ENCODE data around the gene CNTNAP2. TPM values are rescaled to one million over a fixed set of nuclear protein-coding genes. Genes with fewer than 3 reads are reported as not detected.

The CNTNAP2 gene
- total and polyA plus RNA-seq, 7 experiments from 2014 or later = 0.02 to 0.48 (median 0.24) TPM; not detected in 2

DNA sequence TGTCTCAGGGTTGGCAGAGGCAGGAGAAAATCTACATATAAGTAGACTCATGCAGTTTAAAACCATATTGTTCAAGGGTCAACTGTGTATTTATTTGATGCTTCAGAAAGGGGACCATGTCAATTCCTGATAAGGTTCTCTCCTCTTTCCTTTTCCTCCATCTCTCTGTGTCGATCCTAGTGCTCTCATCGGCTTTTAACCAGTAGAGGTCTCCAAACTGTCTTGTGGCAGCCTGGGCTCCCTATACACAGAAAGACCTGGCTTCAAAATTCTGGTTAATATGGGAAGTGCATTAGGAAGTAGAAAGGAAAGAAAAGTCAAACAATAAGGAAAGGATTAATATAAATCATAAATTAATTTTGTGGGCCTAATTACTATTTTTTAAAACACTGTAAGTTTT, 2169.5 kb downstream of the CNTNAP2 start:
- H3K27ac ChIP-seq (ENCODE audit: low read depth, low read length) = no peak overlapping the region
- peaks cover 0 to 17% (median 6%) of the 10 kb centered on the region in 11 donors for H3K9me3 Mint-ChIP-seq
- peaks cover 0 to 4% (median 0%) of the 10 kb centered on the region in 5 donors for H3K36me3 Mint-ChIP-seq
- H3K27me3 Mint-ChIP-seq = peaks cover 0 to 19% (median 5%) of the 10 kb centered on the region in 5 donors
- CTCF ChIA-PET = interaction anchor here (1.5 kb wide), 1 partner anchor 17 kb away, joined by 3 read pairs; no protein-coding TSS in a partner anchor
- DNase-seq (no peak), ATAC-seq (no peak)
- H3K4me3 ChIP-seq (ENCODE audit: low read length) = no peak overlapping the region
- intact Hi-C loops (cut with micrococcal nuclease) = no loop called here
- H3K4me3 Mint-ChIP-seq = no peak overlapping the region
- H3K4me1 Mint-ChIP-seq = no peaks in the 10 kb centered on the region
- H3K27ac Mint-ChIP-seq = no peak overlapping the region
- peaks cover 0 to 4% of the 10 kb centered on the region in 2 donors for H3K27me3 ChIP-seq (ENCODE audit: control insufficient read depth in 2 of 2, insufficient read depth in 2 of 2, low read length in 2 of 2)
- no peaks in the 10 kb centered on the region for H3K36me3 ChIP-seq (ENCODE audit: control insufficient read depth in 2 of 3, insufficient read depth in 3 of 3, low read length in 3 of 3)
- no peaks in the 10 kb centered on the region for H3K9me3 ChIP-seq (ENCODE audit: control insufficient read depth in 2 of 3, low read length in 3 of 3)
- no peaks in the 10 kb centered on the region for H3K4me1 ChIP-seq (ENCODE audit: control insufficient read depth in 2 of 2, insufficient read depth in 2 of 2, low read length in 2 of 2)
- POLR2A ChIA-PET = no interaction called here

DNA sequence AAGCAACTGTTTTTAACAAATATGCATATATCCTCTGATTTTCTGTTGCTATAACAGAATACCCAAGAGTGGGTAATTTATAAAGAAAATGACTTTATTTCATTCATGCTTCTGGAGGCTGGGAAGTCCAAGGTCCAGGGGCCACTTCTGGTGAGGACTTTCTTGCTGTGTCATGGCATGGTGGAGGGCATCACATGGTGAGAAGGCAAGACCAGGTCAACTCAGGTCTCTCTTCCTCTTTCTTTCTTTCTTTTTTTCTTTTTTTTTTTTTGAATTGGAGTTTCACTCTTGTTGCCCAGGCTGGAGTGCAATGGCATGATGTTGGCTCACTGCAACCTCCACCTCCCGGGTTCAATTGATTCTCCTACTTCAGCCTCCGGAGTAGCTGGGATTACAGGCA, 2170.9 kb downstream of the CNTNAP2 start:
- Histone ChIP-seq H3K4me1 (ENCODE audit: control insufficient read depth in 2 of 2, insufficient read depth in 2 of 2, low read length in 2 of 2) (no peaks in the 10 kb centered on the region), H3K36me3 (ENCODE audit: control insufficient read depth in 2 of 3, insufficient read depth in 3 of 3, low read length in 3 of 3) (no peaks in the 10 kb centered on the region), H3K27ac (ENCODE audit: low read depth, low read length) (no peak overlapping the region), H3K9me3 (ENCODE audit: control insufficient read depth in 2 of 3, low read length in 3 of 3) (no peaks in the 10 kb centered on the region), H3K4me3 (ENCODE audit: low read length) (no peak overlapping the region), H3K27me3 (ENCODE audit: control insufficient read depth in 2 of 2, insufficient read depth in 2 of 2, low read length in 2 of 2) (peaks cover 0 to 4% of the 10 kb centered on the region in 2 donors)
- Mint-ChIP-seq H3K4me1 (no peaks in the 10 kb centered on the region), H3K27me3 (peaks cover 0 to 26% (median 5%) of the 10 kb centered on the region in 5 donors), H3K36me3 (peaks cover 0 to 4% (median 0%) of the 10 kb centered on the region in 5 donors), H3K9me3 (peaks cover 0 to 17% (median 6%) of the 10 kb centered on the region in 11 donors), H3K4me3 (no peak overlapping the region), H3K27ac (no peak overlapping the region)
- ChIA-PET POLR2A (no interaction called here), CTCF (no interaction called here)
- ATAC-seq = no peak
- DNase-seq = no peak
- intact Hi-C loops (cut with micrococcal nuclease) = no loop called here

DNA sequence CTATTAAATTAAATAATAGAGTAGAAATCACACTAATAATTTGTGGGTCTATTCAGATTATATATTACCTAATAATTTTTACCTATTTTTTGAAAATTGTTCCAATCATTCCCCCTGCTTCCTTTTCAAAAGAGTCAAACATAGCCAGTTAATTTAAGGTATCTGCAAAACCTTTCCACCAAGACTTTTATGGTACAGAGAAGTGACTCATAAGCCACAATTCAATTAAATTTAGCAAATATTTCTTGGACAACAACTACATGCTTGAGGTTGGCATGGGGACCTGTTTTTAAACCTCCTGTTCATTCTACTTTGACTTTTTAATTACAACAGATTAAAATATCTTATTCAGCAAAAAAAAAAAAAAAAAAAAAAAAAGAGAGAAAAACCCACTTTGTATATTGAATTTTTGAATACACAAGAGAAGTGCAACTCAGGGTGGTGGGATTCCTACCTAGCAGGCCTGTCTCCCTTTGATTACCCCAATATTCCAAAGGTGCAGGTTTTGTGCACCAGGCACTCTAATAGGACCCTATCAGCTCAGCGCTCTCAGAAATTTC, 2172.1 kb downstream of the CNTNAP2 start:
- Histone ChIP-seq H3K27me3 (ENCODE audit: control insufficient read depth in 2 of 2, insufficient read depth in 2 of 2, low read length in 2 of 2) (peaks cover 0 to 4% of the 10 kb centered on the region in 2 donors), H3K4me3 (ENCODE audit: low read length) (no peak overlapping the region), H3K36me3 (ENCODE audit: control insufficient read depth in 2 of 3, insufficient read depth in 3 of 3, low read length in 3 of 3) (no peaks in the 10 kb centered on the region), H3K27ac (ENCODE audit: low read depth, low read length) (no peak overlapping the region), H3K4me1 (ENCODE audit: control insufficient read depth in 2 of 2, insufficient read depth in 2 of 2, low read length in 2 of 2) (no peaks in the 10 kb centered on the region), H3K9me3 (ENCODE audit: control insufficient read depth in 2 of 3, low read length in 3 of 3) (no peaks in the 10 kb centered on the region)
- intact Hi-C loops (cut with micrococcal nuclease) = no loop called here
- H3K27ac Mint-ChIP-seq = no peak overlapping the region
- ChIA-PET CTCF (no interaction called here), POLR2A (no interaction called here)
- H3K9me3 Mint-ChIP-seq = peaks cover 0 to 13% (median 6%) of the 10 kb centered on the region in 11 donors
- ATAC-seq = no peak
- H3K4me3 Mint-ChIP-seq = no peak overlapping the region
- no peaks in the 10 kb centered on the region for H3K4me1 Mint-ChIP-seq
- peaks cover 0 to 32% (median 5%) of the 10 kb centered on the region in 5 donors for H3K27me3 Mint-ChIP-seq
- peaks cover 0 to 4% (median 0%) of the 10 kb centered on the region in 5 donors for H3K36me3 Mint-ChIP-seq
- DNase-seq = no peak

DNA sequence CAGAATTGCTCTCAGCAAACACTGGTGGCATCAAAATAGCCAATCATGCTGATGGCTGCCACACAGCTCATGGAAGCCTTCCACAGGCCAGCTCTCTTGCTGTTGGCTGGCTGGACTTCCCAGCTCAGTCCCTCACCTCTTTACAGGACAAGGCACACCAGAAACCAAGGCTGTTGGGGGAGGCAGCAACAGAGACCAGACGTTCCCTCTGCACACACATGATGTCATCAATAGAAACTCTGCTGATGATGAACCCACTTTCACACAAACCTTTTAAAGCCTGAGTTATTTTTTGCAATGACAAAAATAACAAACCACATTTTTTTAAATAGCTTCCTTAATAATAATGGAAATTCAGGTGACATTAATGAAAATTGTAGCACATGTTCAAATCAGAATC, 2173.0 kb downstream of the CNTNAP2 start:
- Mint-ChIP-seq H3K4me3 (no peak overlapping the region), H3K27ac (no peak overlapping the region), H3K9me3 (peaks cover 0 to 6% (median 0%) of the 10 kb centered on the region in 11 donors), H3K27me3 (peaks cover 0 to 27% (median 5%) of the 10 kb centered on the region in 5 donors), H3K36me3 (peaks cover 0 to 4% (median 0%) of the 10 kb centered on the region in 5 donors), H3K4me1 (no peaks in the 10 kb centered on the region)
- Histone ChIP-seq H3K36me3 (ENCODE audit: control insufficient read depth in 2 of 3, insufficient read depth in 3 of 3, low read length in 3 of 3) (no peaks in the 10 kb centered on the region), H3K4me3 (ENCODE audit: low read length) (no peak overlapping the region), H3K27me3 (ENCODE audit: control insufficient read depth in 2 of 2, insufficient read depth in 2 of 2, low read length in 2 of 2) (no peaks in the 10 kb centered on the region), H3K27ac (ENCODE audit: low read depth, low read length) (no peak overlapping the region), H3K4me1 (ENCODE audit: control insufficient read depth in 2 of 2, insufficient read depth in 2 of 2, low read length in 2 of 2) (no peaks in the 10 kb centered on the region), H3K9me3 (ENCODE audit: control insufficient read depth in 2 of 3, low read length in 3 of 3) (no peaks in the 10 kb centered on the region)
- no peak for DNase-seq
- intact Hi-C loops (cut with micrococcal nuclease) = no loop called here
- POLR2A ChIA-PET = no interaction called here
- ATAC-seq = no peak
- CTCF ChIA-PET = no interaction called here

DNA sequence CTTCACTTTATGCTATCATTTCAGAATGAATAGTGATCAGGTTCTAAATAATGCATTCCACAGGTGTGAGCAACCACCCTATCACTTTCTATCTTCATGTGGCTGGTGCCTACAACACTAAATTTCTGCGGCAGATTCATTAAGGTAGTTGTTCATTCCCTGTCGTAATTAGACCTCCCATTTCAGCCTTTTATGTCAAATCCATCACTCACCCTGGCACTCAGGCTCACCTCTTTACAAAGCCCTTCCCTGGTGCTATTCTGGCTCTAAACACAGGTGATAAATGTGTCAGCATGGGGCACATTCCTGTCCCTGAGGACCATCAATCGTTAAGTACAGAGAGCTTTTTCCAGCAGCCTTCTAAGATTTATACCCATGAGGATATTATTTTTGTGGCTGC, 2173.9 kb downstream of the CNTNAP2 start:
- CTCF ChIA-PET = no interaction called here
- Mint-ChIP-seq H3K9me3 (peaks cover 0 to 6% (median 0%) of the 10 kb centered on the region in 11 donors), H3K27ac (no peak overlapping the region), H3K4me3 (no peak overlapping the region), H3K4me1 (no peaks in the 10 kb centered on the region), H3K36me3 (peaks cover 0 to 4% (median 0%) of the 10 kb centered on the region in 5 donors), H3K27me3 (peaks cover 0 to 25% (median 5%) of the 10 kb centered on the region in 5 donors)
- no peak overlapping the region for H3K27ac ChIP-seq (ENCODE audit: low read depth, low read length)
- intact Hi-C loops (cut with micrococcal nuclease) = no loop called here
- no peaks in the 10 kb centered on the region for H3K4me1 ChIP-seq (ENCODE audit: control insufficient read depth in 2 of 2, insufficient read depth in 2 of 2, low read length in 2 of 2)
- no peak overlapping the region for H3K4me3 ChIP-seq (ENCODE audit: low read length)
- DNase-seq = no peak
- POLR2A ChIA-PET = no interaction called here
- no peak for ATAC-seq
- no peaks in the 10 kb centered on the region for H3K36me3 ChIP-seq (ENCODE audit: control insufficient read depth in 2 of 3, insufficient read depth in 3 of 3, low read length in 3 of 3)
- no peaks in the 10 kb centered on the region for H3K9me3 ChIP-seq (ENCODE audit: control insufficient read depth in 2 of 3, low read length in 3 of 3)
- no peaks in the 10 kb centered on the region for H3K27me3 ChIP-seq (ENCODE audit: control insufficient read depth in 2 of 2, insufficient read depth in 2 of 2, low read length in 2 of 2)

DNA sequence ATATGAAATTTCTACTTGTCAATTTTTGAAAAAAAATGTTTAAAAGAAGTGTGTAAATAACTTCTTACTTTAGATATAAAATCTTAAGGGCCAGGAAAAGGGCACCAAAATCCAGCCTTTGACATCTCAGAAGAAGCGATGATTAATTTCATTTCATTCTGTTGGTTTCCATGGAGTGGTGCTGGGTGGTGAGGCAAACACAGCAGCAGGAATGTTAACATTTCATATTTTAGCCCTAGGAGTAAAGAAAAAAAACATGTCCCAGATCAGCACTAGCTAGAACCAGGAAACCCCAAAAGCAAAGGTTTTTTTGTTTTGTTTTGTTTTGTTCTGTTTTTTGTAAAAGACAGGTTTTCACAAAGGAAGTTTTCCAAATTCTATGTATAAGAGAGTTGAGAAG, 2175.2 kb downstream of the CNTNAP2 start:
- Mint-ChIP-seq H3K9me3 (peaks cover 0 to 6% (median 0%) of the 10 kb centered on the region in 11 donors), H3K4me1 (no peaks in the 10 kb centered on the region), H3K27ac (no peak overlapping the region), H3K4me3 (no peak overlapping the region), H3K36me3 (peaks cover 0 to 4% (median 0%) of the 10 kb centered on the region in 5 donors), H3K27me3 (peaks cover 0 to 25% (median 5%) of the 10 kb centered on the region in 5 donors)
- no peak overlapping the region for H3K27ac ChIP-seq (ENCODE audit: low read depth, low read length)
- no peaks in the 10 kb centered on the region for H3K27me3 ChIP-seq (ENCODE audit: control insufficient read depth in 2 of 2, insufficient read depth in 2 of 2, low read length in 2 of 2)
- ATAC-seq (no peak), DNase-seq (no peak)
- H3K4me1 ChIP-seq (ENCODE audit: control insufficient read depth in 2 of 2, insufficient read depth in 2 of 2, low read length in 2 of 2) = no peaks in the 10 kb centered on the region
- no peaks in the 10 kb centered on the region for H3K9me3 ChIP-seq (ENCODE audit: control insufficient read depth in 2 of 3, low read length in 3 of 3)
- ChIA-PET POLR2A (no interaction called here), CTCF (no interaction called here)
- intact Hi-C loops (cut with micrococcal nuclease) = no loop called here
- H3K4me3 ChIP-seq (ENCODE audit: low read length) = no peak overlapping the region
- no peaks in the 10 kb centered on the region for H3K36me3 ChIP-seq (ENCODE audit: control insufficient read depth in 2 of 3, insufficient read depth in 3 of 3, low read length in 3 of 3)

DNA sequence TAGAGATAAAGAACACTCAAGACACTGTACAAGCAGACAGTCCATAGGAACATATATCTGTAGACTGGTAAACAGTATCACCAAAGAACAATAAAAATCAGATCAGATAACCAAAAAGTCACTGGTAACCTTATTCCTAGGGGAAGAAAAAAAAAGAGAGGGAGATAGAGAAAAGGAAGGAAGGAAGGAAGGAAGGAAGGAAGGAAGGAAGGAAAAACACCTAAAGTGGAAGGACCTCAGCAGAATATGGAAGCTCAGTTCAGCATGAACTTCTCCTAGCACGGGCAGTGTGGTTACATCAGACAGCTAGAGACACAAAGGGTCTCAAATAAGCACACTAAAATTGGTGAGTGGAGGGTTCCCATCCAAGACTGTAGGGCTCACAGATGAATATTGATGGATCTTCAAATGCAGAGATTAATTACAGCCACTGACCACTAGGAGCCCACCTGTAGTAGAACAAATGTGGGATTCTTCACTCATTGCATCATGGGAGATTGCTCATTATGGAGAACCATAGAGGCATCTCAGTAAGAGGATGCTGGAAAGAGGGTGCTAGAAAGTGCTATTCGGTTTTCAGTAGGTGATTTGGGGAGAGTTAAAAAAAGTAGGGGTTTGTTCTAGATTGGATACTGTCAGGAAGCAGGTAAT, 2180.5 kb downstream of the CNTNAP2 start:
- Histone ChIP-seq H3K27ac (ENCODE audit: low read depth, low read length) (no peak overlapping the region), H3K36me3 (ENCODE audit: control insufficient read depth in 2 of 3, insufficient read depth in 3 of 3, low read length in 3 of 3) (no peaks in the 10 kb centered on the region), H3K4me3 (ENCODE audit: low read length) (no peak overlapping the region), H3K27me3 (ENCODE audit: control insufficient read depth in 2 of 2, insufficient read depth in 2 of 2, low read length in 2 of 2) (no peaks in the 10 kb centered on the region), H3K4me1 (ENCODE audit: control insufficient read depth in 2 of 2, insufficient read depth in 2 of 2, low read length in 2 of 2) (no peaks in the 10 kb centered on the region), H3K9me3 (ENCODE audit: control insufficient read depth in 2 of 3, low read length in 3 of 3) (no peaks in the 10 kb centered on the region)
- H3K4me3 Mint-ChIP-seq = no peak overlapping the region
- peaks cover 0 to 3% (median 0%) of the 10 kb centered on the region in 7 donors for H3K4me1 Mint-ChIP-seq
- H3K27me3 Mint-ChIP-seq = peaks cover 0 to 9% (median 0%) of the 10 kb centered on the region in 5 donors
- DNase-seq (no peak), ATAC-seq (no peak)
- H3K27ac Mint-ChIP-seq = no peak overlapping the region
- H3K9me3 Mint-ChIP-seq = no peaks in the 10 kb centered on the region
- no peaks in the 10 kb centered on the region for H3K36me3 Mint-ChIP-seq
- ChIA-PET CTCF (no interaction called here), POLR2A (no interaction called here)
- intact Hi-C loops (cut with micrococcal nuclease) = no loop called here
